DMS53 treated with DMSO at 0.1 percent for 48 hours (cell line): ENCODE measurements around the gene GRB7.
"Not testable (repeated sequence)": the region's sequence is repeated elsewhere in the genome, so short reads cannot be mapped to it uniquely, and the experiment has no call there.

Experiments
- DNase-seq: peaks from one replicate; lab custom pipeline; 2025; ENCODE audit not compliant: unreplicated experiment; lab: John Stamatoyannopoulos, UW

The GRB7 gene

GRCh38 chr17:39709319-39709997 lies 28.3 kb upstream of the GRB7 start:
- DNase-seq = no peak

- no peak for DNase-seq
Observed at GRCh38 chr17:39709998-39710964, 27.5 kb upstream of the GRB7 start.

- DNase-seq = not testable (repeated sequence)
Observed at GRCh38 chr17:39711071-39711470, 26.7 kb upstream of the GRB7 start.

- no peak for DNase-seq
Observed at GRCh38 chr17:39711851-39712250, 25.9 kb upstream of the GRB7 start.

GRCh38 chr17:39714234-39714633 lies 23.5 kb upstream of the GRB7 start:
- DNase-seq = no peak

GRCh38 chr17:39715375-39716072 lies 22.2 kb upstream of the GRB7 start:
- DNase-seq = no peak

GRCh38 chr17:39716073-39716818 lies 21.5 kb upstream of the GRB7 start:
- no peak for DNase-seq

- no peak for DNase-seq
Observed at GRCh38 chr17:39716879-39717536, 20.7 kb upstream of the GRB7 start.

GRCh38 chr17:39717660-39718059 lies 20.1 kb upstream of the GRB7 start:
- DNase-seq = no peak

- no peak for DNase-seq
Observed at GRCh38 chr17:39719563-39720355, 18.0 kb upstream of the GRB7 start.

- DNase-seq = no peak
Observed at GRCh38 chr17:39722104-39722503, 15.6 kb upstream of the GRB7 start.

GRCh38 chr17:39722965-39723848 lies 14.5 kb upstream of the GRB7 start:
- DNase-seq = no peak

- DNase-seq = no peak
Observed at GRCh38 chr17:39724731-39725130, 13.0 kb upstream of the GRB7 start.

- DNase-seq = not testable (repeated sequence)
Observed at GRCh38 chr17:39725923-39726322, 11.8 kb upstream of the GRB7 start.

- DNase-seq = no peak
Observed at GRCh38 chr17:39726617-39727016, 11.1 kb upstream of the GRB7 start.

GRCh38 chr17:39727556-39727955 lies 10.2 kb upstream of the GRB7 start:
- no peak for DNase-seq

- no peak for DNase-seq
Observed at GRCh38 chr17:39729280-39729851, 8.4 kb upstream of the GRB7 start.
